ENCODE results near the gene RB1.
A peak's percentile ranks its signal among the peaks of the same experiment; 100 is the strongest.
"Not testable (repeated sequence)": the region's sequence is repeated elsewhere in the genome, so short reads cannot be mapped to it uniquely, and the experiment has no call there.

Gene RB1

DNA sequence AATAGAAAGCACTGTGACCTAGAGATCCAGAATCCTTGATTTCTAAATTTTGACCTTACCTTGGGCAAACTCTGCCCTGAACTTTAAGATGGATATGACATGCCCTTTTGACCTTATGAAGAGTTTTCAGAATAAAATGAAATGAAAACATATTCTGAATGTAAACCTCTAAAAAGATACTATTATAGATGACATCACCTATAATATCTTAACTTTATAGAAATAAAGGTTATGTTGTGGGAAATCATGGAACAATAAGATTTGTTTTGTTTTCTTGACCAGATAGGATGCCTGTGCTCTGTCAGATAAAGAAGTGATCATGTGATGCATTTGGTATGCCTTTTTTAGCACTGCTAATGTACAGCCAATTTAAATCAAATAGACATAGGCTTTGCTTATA, 122.5 kb downstream of the RB1 start:
- H3K4me3 ChIP-seq (replicated peaks in 1 of 2; ENCODE audit: low read depth in 2 of 2, low read length in 2 of 2) = no peak overlapping the region
- DNase-seq (ENCODE audit: low read depth in 2 of 2) = no peak
- TF ChIP-seq, protein P1, sequence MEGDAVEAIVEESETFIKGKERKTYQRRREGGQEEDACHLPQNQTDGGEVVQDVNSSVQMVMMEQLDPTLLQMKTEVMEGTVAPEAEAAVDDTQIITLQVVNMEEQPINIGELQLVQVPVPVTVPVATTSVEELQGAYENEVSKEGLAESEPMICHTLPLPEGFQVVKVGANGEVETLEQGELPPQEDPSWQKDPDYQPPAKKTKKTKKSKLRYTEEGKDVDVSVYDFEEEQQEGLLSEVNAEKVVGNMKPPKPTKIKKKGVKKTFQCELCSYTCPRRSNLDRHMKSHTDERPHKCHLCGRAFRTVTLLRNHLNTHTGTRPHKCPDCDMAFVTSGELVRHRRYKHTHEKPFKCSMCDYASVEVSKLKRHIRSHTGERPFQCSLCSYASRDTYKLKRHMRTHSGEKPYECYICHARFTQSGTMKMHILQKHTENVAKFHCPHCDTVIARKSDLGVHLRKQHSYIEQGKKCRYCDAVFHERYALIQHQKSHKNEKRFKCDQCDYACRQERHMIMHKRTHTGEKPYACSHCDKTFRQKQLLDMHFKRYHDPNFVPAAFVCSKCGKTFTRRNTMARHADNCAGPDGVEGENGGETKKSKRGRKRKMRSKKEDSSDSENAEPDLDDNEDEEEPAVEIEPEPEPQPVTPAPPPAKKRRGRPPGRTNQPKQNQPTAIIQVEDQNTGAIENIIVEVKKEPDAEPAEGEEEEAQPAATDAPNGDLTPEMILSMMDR (IDR thresholded peaks at IDR 0.05; ENCODE audit: low read depth, low read length) = no peak

DNA sequence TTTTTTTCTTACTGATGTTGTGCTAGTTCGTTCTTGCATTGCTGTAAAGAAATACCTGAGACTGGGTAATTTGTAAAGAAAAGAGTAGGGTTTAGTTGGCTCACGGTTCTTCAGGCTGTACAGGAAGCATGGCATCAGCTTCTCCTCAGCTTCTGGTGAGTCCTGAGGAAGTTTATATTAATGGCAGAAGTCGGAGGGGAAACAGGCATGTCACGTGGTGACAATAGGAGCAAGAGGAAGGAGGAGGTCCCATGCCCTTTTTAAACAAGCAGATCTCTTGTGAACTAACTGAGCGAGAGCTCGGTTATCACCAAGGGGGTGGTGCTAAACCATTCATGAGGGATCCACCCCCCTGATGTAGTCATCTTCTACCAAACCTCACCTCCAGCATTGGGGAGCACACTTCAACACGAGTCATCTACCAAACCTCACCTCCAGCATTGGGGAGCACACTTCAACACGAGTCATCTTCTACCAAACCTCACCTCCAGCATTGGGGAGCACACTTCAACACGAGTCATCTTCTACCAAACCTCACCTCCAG, 123.3 kb downstream of the RB1 start:
- DNase-seq (ENCODE audit: low read depth in 2 of 2); H3K4me3 ChIP-seq (replicated peaks in 1 of 2; ENCODE audit: low read depth in 2 of 2, low read length in 2 of 2): not testable (repeated sequence)

GRCh38 chr13:48429036-48429435, 125.5 kb downstream of the RB1 start:
- no peak for DNase-seq (ENCODE audit: low read depth in 2 of 2)
- TF ChIP-seq, protein P1 (IDR thresholded peaks at IDR 0.05; ENCODE audit: low read depth, low read length) = no peak
- H3K4me3 ChIP-seq (replicated peaks in 1 of 2; ENCODE audit: low read depth in 2 of 2, low read length in 2 of 2) = no peak overlapping the region

DNA sequence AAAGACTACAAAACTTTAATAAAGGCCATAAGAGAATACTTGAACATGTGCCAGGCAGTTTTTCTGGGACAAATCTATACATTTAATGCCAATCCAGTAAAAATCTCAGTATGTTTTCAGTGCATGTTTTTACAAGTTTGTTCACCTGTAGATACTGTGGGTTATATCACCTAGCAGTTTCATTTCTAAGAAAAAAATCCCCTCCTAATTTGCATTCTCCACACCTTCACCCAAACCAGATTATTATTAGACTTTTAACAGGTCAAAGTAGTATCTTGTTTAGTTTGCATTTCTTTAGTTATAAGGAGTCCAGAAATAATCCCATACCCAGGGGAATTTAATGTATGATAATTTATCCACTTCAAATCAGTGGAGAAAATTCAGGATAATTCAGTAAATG, 126.3 kb downstream of the RB1 start:
- H3K4me3 ChIP-seq (replicated peaks in 1 of 2; ENCODE audit: low read depth in 2 of 2, low read length in 2 of 2) = no peak overlapping the region
- TF ChIP-seq, protein P1 (IDR thresholded peaks at IDR 0.05; ENCODE audit: low read depth, low read length) = no peak
- DNase-seq (ENCODE audit: low read depth in 2 of 2) = no peak

GRCh38 chr13:48431431-48431830, 127.9 kb downstream of the RB1 start:
- H3K4me3 ChIP-seq (replicated peaks in 1 of 2; ENCODE audit: low read depth in 2 of 2, low read length in 2 of 2) = no peak overlapping the region
- TF ChIP-seq, protein P1 (IDR thresholded peaks at IDR 0.05; ENCODE audit: low read depth, low read length) = no peak
- no peak for DNase-seq (ENCODE audit: low read depth in 2 of 2)

GRCh38 chr13:48431987-48432615, 128.6 kb downstream of the RB1 start:
- peak; percentile 66 for DNase-seq (ENCODE audit: low read depth in 2 of 2)
- TF ChIP-seq, protein P1 (IDR thresholded peaks at IDR 0.05; ENCODE audit: low read depth, low read length) = no peak
- H3K4me3 ChIP-seq (replicated peaks in 1 of 2; ENCODE audit: low read depth in 2 of 2, low read length in 2 of 2) = no peak overlapping the region

DNA sequence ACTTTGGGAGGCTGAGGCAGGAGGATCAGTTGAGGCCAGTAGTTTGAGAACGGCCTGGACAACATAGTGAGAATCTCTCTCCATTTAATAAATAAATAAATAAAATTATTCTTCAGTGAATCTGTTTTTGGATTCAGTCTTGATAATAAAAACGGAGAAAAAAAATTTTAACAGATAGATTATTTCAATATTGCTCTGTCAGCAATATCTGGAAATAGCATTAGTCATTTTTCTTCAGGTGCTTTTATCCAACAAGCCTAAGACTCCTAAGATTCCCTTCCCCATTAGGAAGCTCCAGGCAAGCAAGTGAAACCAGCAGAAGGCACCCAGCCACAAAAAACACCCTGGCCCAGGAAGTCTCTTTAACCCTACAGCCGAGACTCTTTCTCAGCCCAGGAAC, 130.6 kb downstream of the RB1 start:
- H3K4me3 ChIP-seq (replicated peaks in 1 of 2; ENCODE audit: low read depth in 2 of 2, low read length in 2 of 2) = no peak overlapping the region
- TF ChIP-seq, protein P1 (IDR thresholded peaks at IDR 0.05; ENCODE audit: low read depth, low read length) = no peak
- DNase-seq (ENCODE audit: low read depth in 2 of 2) = no peak
